Smooth muscle cell (in vitro differentiated cells): Measurements from ENCODE around the gene THRAP3. TPM values are rescaled to one million over a fixed set of nuclear protein-coding genes. Genes with fewer than 3 reads are reported as not detected.
A peak's percentile ranks its signal among the peaks of the same experiment; 100 is the strongest.

ENCODE experiments used
- DNase-seq: peaks from one replicate; lab custom pipeline; 2025; ENCODE audit not compliant: unreplicated experiment; lab: John Stamatoyannopoulos, UW
- H2AFZ ChIP-seq: fragments of 200-600 bp; sonication (generic); 2 replicates; pipeline ENCODE4 v1.6.0; 2016; ENCODE audit warnings: antibody characterized with exemption, low read depth, mild to moderate bottlenecking
- H3F3A ChIP-seq: fragments of 200-600 bp; sonication (generic); 2 replicates; pipeline ENCODE4 v1.6.0; 2017; ENCODE audit warnings: antibody characterized with exemption, low read depth
- H3K27ac ChIP-seq: fragments of 200-600 bp; sonication (generic); 2 replicates; pipeline ENCODE4 v1.5.1; 2016; ENCODE audit warnings: low read depth, mild to moderate bottlenecking
- H3K27me3 ChIP-seq: fragments of 200-600 bp; sonication (generic); 2 replicates; pipeline ENCODE4 v1.6.1; 2016; ENCODE audit warnings: low read depth, mild to moderate bottlenecking
- H3K36me3 ChIP-seq: fragments of 200-600 bp; sonication (generic); 2 replicates; pipeline ENCODE4 v1.5.1; 2016; ENCODE audit warnings: low read depth
- H3K4me1 ChIP-seq: fragments of 200-600 bp; sonication (generic); 2 replicates; pipeline ENCODE4 v1.5.1; 2016; ENCODE audit warnings: low read depth
- H3K4me2 ChIP-seq: fragments of 200-600 bp; sonication (generic); 2 replicates; pipeline ENCODE4 v1.6.0; 2016; ENCODE audit warnings: mild to moderate bottlenecking
- H3K4me3 ChIP-seq: fragments of 200-600 bp; sonication (generic); 2 replicates; pipeline ENCODE4 v1.5.1; 2016; ENCODE audit warnings: mild to moderate bottlenecking
- H3K79me2 ChIP-seq: fragments of 200-600 bp; sonication (generic); 2 replicates; pipeline ENCODE4 v1.6.0; 2016; ENCODE audit warnings: low read depth, mild to moderate bottlenecking
- H3K9ac ChIP-seq: fragments of 200-600 bp; sonication (generic); 2 replicates; pipeline ENCODE4 v1.6.0; 2016; ENCODE audit warnings: low read depth
- H3K9me3 ChIP-seq: fragments of 200-600 bp; sonication (generic); replicated peaks from 2 replicates; pipeline ENCODE4 v1.5.1; 2016; ENCODE audit warnings: low read depth
- H4K20me1 ChIP-seq: fragments of 200-600 bp; sonication (generic); 2 replicates; pipeline ENCODE4 v1.6.0; 2016; ENCODE audit warnings: low read depth
- CTCF ChIP-seq: fragments of 200-600 bp; sonication (generic); IDR thresholded peaks from 2 replicates; pipeline ENCODE4 v1.5.1; 2017; ENCODE audit warnings: borderline replicate concordance, mild to moderate bottlenecking, antibody characterized with exemption; ENCODE audit not compliant: insufficient read depth, poor library complexity, severe bottlenecking
- WGBS: methylation state at CpG from one replicate; pipeline ENCODE4 v1.1.7; 2016; ENCODE audit warnings: low lambda C conversion rate; 5-methylcytosine and 5-hydroxymethylcytosine counted together
- polyA plus RNA-seq: library from polyadenylated mRNA; unstranded; fragments of >200 nt; fragmentation: Nextera tagmentation; extraction: Ambion mirVana; gene quantifications from 2 replicates; pipeline ENCODE4 v1.2.1, GENCODE V29; 2016
- total RNA-seq: library from RNA; depleted of rRNA; stranded (reverse); fragments of >200 nt; gene quantifications from 2 replicates; pipeline ENCODE4 v1.2.3, GENCODE V29; 2014

The THRAP3 gene
- total and polyA plus RNA-seq, 2 experiments from 2014 or later: 45.1 to 60.5 TPM

GRCh38 chr1:36350659-36351226 is 126.5 kb downstream of the THRAP3 start:
- H3K9ac ChIP-seq: peak overlapping the region; percentile 96
- H4K20me1 ChIP-seq: no peaks in the 10 kb centered on the region
- peaks cover 3% of the 10 kb centered on the region for H3K79me2 ChIP-seq
- H3K4me2 ChIP-seq: peak overlapping the region; percentile 83
- no peak overlapping the region for H3K4me3 ChIP-seq
- TF ChIP-seq CTCF: no peak
- H3K4me1 ChIP-seq: peaks cover 30% of the 10 kb centered on the region
- no peaks in the 10 kb centered on the region for H3K27me3 ChIP-seq
- H2AFZ ChIP-seq: no peak overlapping the region
- no peaks in the 10 kb centered on the region for H3K9me3 ChIP-seq
- H3K27ac ChIP-seq: peak overlapping the region; percentile 100
- H3F3A ChIP-seq: peaks cover 19% of the 10 kb centered on the region
- H3K36me3 ChIP-seq: no peaks in the 10 kb centered on the region
- 39% methylated on average over 13 of the region's 13 CpGs for WGBS
- DNase-seq: peak; percentile 85

GRCh38 chr1:36351227-36351977 is 127.2 kb downstream of the THRAP3 start:
- H3F3A ChIP-seq: peaks cover 19% of the 10 kb centered on the region
- H4K20me1 ChIP-seq: no peaks in the 10 kb centered on the region
- peak overlapping the region; percentile 100 for H3K27ac ChIP-seq
- peak; percentile 65 for DNase-seq
- peaks cover 3% of the 10 kb centered on the region for H3K79me2 ChIP-seq
- peaks cover 30% of the 10 kb centered on the region for H3K4me1 ChIP-seq
- no peak for TF ChIP-seq CTCF
- H3K4me2 ChIP-seq: peak overlapping the region; percentile 83
- H3K27me3 ChIP-seq: no peaks in the 10 kb centered on the region
- H3K36me3 ChIP-seq: no peaks in the 10 kb centered on the region
- H2AFZ ChIP-seq: no peak overlapping the region
- no peaks in the 10 kb centered on the region for H3K9me3 ChIP-seq
- H3K9ac ChIP-seq: peak overlapping the region; percentile 96
- H3K4me3 ChIP-seq: no peak overlapping the region
- 32% methylated on average over 13 of the region's 14 CpGs for WGBS

- H3K4me2 ChIP-seq: peak overlapping the region; percentile 83
- no peaks in the 10 kb centered on the region for H3K9me3 ChIP-seq
- no peak for DNase-seq
- peaks cover 12% of the 10 kb centered on the region for H3K79me2 ChIP-seq
- H3K4me1 ChIP-seq: peaks cover 30% of the 10 kb centered on the region
- TF ChIP-seq CTCF: no peak
- peaks cover 19% of the 10 kb centered on the region for H3F3A ChIP-seq
- H3K9ac ChIP-seq: peak overlapping the region; percentile 96
- no peak overlapping the region for H2AFZ ChIP-seq
- 78% methylated on average over 13 of the region's 13 CpGs for WGBS
- H3K36me3 ChIP-seq: peaks cover 2% of the 10 kb centered on the region
- no peaks in the 10 kb centered on the region for H4K20me1 ChIP-seq
- no peaks in the 10 kb centered on the region for H3K27me3 ChIP-seq
- H3K27ac ChIP-seq: peak overlapping the region; percentile 100
- no peak overlapping the region for H3K4me3 ChIP-seq
Measured at GRCh38 chr1:36352125-36352909, 128.1 kb downstream of the THRAP3 start.
